Measurements from ENCODE around the gene C10orf95.

DNA sequence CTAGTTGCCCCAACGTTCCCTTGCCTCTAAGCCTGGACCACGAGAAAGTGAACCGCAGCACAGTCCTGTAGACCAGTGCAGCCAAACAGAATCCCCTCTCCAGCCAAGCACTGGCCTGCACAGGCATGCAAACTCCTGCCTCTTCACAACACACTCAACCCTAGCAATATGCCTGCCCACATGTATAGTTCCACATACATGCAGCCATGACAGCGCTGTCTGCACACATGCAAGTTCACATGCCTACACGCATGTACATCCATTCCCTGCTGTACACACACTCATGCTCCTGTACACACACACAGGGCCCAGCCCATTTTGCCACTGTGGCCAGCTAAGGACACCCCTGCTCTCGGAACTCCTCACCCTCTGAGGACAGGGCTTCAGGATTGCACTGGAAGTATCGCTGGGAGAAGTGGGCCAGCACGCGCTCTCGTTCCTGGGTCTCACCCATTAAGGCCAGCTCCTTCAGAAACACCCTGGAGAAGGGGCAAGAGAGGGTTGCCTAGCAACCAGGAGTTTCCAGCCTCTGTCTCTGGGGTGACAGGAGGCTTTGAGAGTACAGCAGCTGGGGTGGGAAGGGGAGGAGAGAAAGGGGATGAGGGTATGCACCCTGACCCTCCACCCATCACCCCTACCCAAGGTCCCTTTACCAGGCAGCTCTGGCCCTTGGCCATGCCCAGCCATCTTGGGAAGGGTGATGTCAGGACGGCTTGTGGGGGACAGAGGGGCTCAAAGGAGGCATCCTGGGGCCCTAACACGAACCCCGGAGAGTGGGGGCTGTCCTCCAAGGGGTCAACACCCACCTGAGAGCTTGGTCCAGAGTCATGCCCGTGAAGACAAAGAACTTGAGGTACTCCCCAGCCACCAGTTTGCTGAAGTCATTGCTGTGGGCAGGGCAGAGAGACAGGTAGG, 39.7 kb downstream of the C10orf95 start:
- TF ChIP-seq, protein P1, sequence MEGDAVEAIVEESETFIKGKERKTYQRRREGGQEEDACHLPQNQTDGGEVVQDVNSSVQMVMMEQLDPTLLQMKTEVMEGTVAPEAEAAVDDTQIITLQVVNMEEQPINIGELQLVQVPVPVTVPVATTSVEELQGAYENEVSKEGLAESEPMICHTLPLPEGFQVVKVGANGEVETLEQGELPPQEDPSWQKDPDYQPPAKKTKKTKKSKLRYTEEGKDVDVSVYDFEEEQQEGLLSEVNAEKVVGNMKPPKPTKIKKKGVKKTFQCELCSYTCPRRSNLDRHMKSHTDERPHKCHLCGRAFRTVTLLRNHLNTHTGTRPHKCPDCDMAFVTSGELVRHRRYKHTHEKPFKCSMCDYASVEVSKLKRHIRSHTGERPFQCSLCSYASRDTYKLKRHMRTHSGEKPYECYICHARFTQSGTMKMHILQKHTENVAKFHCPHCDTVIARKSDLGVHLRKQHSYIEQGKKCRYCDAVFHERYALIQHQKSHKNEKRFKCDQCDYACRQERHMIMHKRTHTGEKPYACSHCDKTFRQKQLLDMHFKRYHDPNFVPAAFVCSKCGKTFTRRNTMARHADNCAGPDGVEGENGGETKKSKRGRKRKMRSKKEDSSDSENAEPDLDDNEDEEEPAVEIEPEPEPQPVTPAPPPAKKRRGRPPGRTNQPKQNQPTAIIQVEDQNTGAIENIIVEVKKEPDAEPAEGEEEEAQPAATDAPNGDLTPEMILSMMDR (IDR thresholded peaks at IDR 0.05) = no peak
- TF ChIP-seq POLR2A (IDR thresholded peaks at IDR 0.05) = no peak
